Peyer's patch (tissue), 4 donors: Measurements from ENCODE around the gene SIGLEC9.

Experiments used
- CTCF ChIP-seq, 6 experiments: fragments of 450-650 bp in 4 of 6; fragments of 200-600 bp in 2 of 6; sonication (generic) in 1 of 6; IDR thresholded peaks; one replicate each; pipeline ENCODE4 v1.5.1; 2017 to 2019; ENCODE audit warnings: antibody characterized with exemption in 6 of 6, mild to moderate bottlenecking in 3 of 6, moderate library complexity in 1 of 6
- POLR2A ChIP-seq, 2 donors: fragments of 450-650 bp; IDR thresholded peaks; one replicate each; pipeline ENCODE4 v1.5.1; 2017; ENCODE audit warnings: antibody characterized with exemption in 2 of 2, mild to moderate bottlenecking in 2 of 2, moderate library complexity in 2 of 2

DNA sequence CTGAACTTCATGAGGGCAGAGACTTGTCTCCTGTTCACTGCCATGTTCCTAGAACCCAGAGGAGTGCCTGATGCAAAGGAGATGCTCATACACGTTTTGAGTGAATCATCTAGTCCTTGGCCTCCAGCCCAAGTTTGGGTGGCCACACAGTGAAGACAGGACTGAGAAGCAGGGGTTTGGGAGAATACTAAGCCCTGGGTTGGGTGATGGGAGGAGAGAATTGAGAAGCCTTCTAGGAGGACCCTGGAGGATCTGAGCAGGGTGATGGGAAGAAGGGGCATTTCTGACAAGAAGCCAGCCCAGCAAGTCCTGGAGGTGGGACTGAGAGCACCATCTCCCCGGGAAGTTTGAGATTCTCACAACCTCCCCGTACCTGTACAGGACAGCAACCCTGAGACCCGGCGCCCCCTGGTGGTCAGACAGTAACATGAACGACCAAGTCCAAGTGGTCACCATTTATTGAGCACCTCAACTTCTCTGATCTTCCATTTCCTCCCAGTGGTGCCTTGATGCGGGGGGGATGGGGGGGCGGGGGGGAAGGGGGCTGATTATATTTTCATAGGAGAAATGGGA lies 27.5 kb upstream of the SIGLEC9 start:
- TF ChIP-seq POLR2A (IDR thresholded peaks at IDR 0.05) (no peak), CTCF (IDR thresholded peaks at IDR 0.05) (peak in 5 of 6 experiments; percentile 49 to 69 (median 56))
